ENCODE data around the gene IL4. TPM values are rescaled to one million over a fixed set of nuclear protein-coding genes. Genes with fewer than 3 reads are reported as not detected.

IL4 gene
- total RNA-seq, 4 donors from 2014 or later, result not detected

GRCh38 chr5:132684922-132685720 is 11.3 kb downstream of the IL4 start:
- Histone ChIP-seq H3K4me3 (no peak overlapping the region), H3K9me3 (no peaks in the 10 kb centered on the region), H3K4me1 (no peaks in the 10 kb centered on the region), H3K36me3 (no peaks in the 10 kb centered on the region), H3K27me3 (no peaks in the 10 kb centered on the region), H3K27ac (no peak overlapping the region)
- no peak for DNase-seq
- intact Hi-C loops (cut with DNase I; ENCODE audit: low total_unique reads), result no loop called here
- TF ChIP-seq POLR2A (IDR thresholded peaks at IDR 0.05) (no peak), CTCF (IDR thresholded peaks at IDR 0.05) (no peak)

GRCh38 chr5:132686193-132686592 is 12.4 kb downstream of the IL4 start:
- TF ChIP-seq POLR2A (IDR thresholded peaks at IDR 0.05), result no peak
- TF ChIP-seq CTCF (IDR thresholded peaks at IDR 0.05), result no peak
- intact Hi-C loops (cut with DNase I; ENCODE audit: low total_unique reads), result no loop called here
- no peak for DNase-seq

GRCh38 chr5:132687995-132688394 is 14.2 kb downstream of the IL4 start:
- DNase-seq, result no peak
- H3K9me3 ChIP-seq, result no peaks in the 10 kb centered on the region
- no peaks in the 10 kb centered on the region for H3K27me3 ChIP-seq
- intact Hi-C loops (cut with DNase I; ENCODE audit: low total_unique reads), result no loop called here
- H3K36me3 ChIP-seq, result no peaks in the 10 kb centered on the region
- H3K4me3 ChIP-seq, result no peak overlapping the region
- no peak for TF ChIP-seq CTCF (IDR thresholded peaks at IDR 0.05)
- no peak for TF ChIP-seq POLR2A (IDR thresholded peaks at IDR 0.05)
- no peaks in the 10 kb centered on the region for H3K4me1 ChIP-seq
- H3K27ac ChIP-seq, result no peak overlapping the region

More at GRCh38 chr5:132686193-132686592, 12.4 kb downstream of the IL4 start:
- Histone ChIP-seq H3K27ac (no peak overlapping the region), H3K9me3 (no peaks in the 10 kb centered on the region), H3K4me1 (no peaks in the 10 kb centered on the region), H3K4me3 (no peak overlapping the region), H3K27me3 (no peaks in the 10 kb centered on the region), H3K36me3 (no peaks in the 10 kb centered on the region)

GRCh38 chr5:132688536-132689339 is 14.9 kb downstream of the IL4 start:
- Histone ChIP-seq H3K4me1 (no peaks in the 10 kb centered on the region), H3K36me3 (no peaks in the 10 kb centered on the region), H3K9me3 (no peaks in the 10 kb centered on the region), H3K4me3 (no peak overlapping the region), H3K27ac (no peak overlapping the region), H3K27me3 (no peaks in the 10 kb centered on the region)
- intact Hi-C loops (cut with DNase I; ENCODE audit: low total_unique reads), result no loop called here
- no peak for DNase-seq
- TF ChIP-seq POLR2A (IDR thresholded peaks at IDR 0.05), result no peak
- TF ChIP-seq CTCF (IDR thresholded peaks at IDR 0.05), result no peak

GRCh38 chr5:132689513-132689912 is 15.7 kb downstream of the IL4 start:
- Histone ChIP-seq H3K4me3 (no peak overlapping the region), H3K27me3 (no peaks in the 10 kb centered on the region), H3K4me1 (no peaks in the 10 kb centered on the region), H3K9me3 (no peaks in the 10 kb centered on the region), H3K36me3 (no peaks in the 10 kb centered on the region), H3K27ac (no peak overlapping the region)
- intact Hi-C loops (cut with DNase I; ENCODE audit: low total_unique reads), result no loop called here
- no peak for DNase-seq
- TF ChIP-seq CTCF (IDR thresholded peaks at IDR 0.05) (no peak), POLR2A (IDR thresholded peaks at IDR 0.05) (no peak)

All from uterus (tissue), 4 donors.